ENCODE measurements around the gene BCL2. TPM values are rescaled to one million over a fixed set of nuclear protein-coding genes. Genes with fewer than 3 reads are reported as not detected.

BCL2 gene
- total RNA-seq, 1 donor from 2014 or later, result 145 TPM

DNA sequence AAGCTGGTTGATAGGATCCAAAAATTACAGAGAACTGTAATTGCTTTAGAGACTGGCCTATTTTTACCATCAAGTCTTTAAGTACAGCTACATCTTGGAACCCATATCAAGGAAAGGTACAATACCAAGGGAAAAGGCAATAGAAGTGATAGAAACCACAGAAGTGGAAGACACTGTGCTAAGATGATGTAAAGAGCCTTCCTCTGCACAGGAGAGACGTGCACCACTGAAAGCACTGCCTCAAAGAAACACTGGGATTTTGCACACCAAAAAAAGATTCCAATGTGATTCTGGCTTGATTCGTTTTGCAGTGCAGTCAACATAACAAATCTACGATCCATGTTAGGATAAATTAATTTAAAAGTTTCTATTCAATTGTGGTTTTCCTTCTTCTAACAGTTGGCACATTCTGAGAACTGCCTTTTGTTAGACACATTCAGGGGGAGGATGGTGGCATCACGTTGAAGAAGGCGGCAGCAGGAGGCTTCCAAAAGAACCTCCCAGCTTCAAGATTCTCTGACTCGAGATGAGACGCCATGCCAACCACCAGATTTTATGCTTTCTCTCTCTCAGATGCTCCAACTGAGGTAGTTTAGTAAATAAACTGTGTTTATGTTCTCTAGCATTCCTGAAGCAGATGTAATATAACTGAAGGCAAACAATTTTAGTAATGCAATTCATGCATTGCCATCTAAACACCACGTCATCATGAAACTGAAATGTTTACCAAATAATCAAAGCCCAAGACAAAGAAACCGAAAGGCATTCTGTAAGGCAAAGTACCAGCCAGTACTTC, 102.9 kb downstream of the BCL2 start:
- intact Hi-C loops (cut with micrococcal nuclease), result loop anchor here (2.0 to 5.0 kb wide), 2 partner anchors 18 to 36 kb away; no protein-coding TSS in a partner anchor
- ChIA-PET POLR2A (interaction anchor here (0.7 kb wide), 1 partner anchor 61 kb away, joined by 4 read pairs; no protein-coding TSS in a partner anchor), CTCF (interaction anchor here (0.6 kb wide), 1 partner anchor 107 kb away, joined by 3 read pairs; no protein-coding TSS in a partner anchor)
- H3K4me1 Mint-ChIP-seq, result peaks cover 70% of the 10 kb centered on the region
- no peaks in the 10 kb centered on the region for H3K27me3 Mint-ChIP-seq
- H3K36me3 Mint-ChIP-seq (ENCODE audit: low read depth), result peaks cover 47% of the 10 kb centered on the region
- ATAC-seq (ENCODE audit: low read depth) (no peak), DNase-seq (no peak)
- H3K27ac Mint-ChIP-seq, result peak overlapping the region; percentile 52
- peaks cover 4% of the 10 kb centered on the region for H3K9me3 Mint-ChIP-seq
- H3K4me3 Mint-ChIP-seq, result no peak overlapping the region
- TF ChIP-seq, protein P1, sequence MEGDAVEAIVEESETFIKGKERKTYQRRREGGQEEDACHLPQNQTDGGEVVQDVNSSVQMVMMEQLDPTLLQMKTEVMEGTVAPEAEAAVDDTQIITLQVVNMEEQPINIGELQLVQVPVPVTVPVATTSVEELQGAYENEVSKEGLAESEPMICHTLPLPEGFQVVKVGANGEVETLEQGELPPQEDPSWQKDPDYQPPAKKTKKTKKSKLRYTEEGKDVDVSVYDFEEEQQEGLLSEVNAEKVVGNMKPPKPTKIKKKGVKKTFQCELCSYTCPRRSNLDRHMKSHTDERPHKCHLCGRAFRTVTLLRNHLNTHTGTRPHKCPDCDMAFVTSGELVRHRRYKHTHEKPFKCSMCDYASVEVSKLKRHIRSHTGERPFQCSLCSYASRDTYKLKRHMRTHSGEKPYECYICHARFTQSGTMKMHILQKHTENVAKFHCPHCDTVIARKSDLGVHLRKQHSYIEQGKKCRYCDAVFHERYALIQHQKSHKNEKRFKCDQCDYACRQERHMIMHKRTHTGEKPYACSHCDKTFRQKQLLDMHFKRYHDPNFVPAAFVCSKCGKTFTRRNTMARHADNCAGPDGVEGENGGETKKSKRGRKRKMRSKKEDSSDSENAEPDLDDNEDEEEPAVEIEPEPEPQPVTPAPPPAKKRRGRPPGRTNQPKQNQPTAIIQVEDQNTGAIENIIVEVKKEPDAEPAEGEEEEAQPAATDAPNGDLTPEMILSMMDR (IDR thresholded peaks at IDR 0.05), result no peak

DNA sequence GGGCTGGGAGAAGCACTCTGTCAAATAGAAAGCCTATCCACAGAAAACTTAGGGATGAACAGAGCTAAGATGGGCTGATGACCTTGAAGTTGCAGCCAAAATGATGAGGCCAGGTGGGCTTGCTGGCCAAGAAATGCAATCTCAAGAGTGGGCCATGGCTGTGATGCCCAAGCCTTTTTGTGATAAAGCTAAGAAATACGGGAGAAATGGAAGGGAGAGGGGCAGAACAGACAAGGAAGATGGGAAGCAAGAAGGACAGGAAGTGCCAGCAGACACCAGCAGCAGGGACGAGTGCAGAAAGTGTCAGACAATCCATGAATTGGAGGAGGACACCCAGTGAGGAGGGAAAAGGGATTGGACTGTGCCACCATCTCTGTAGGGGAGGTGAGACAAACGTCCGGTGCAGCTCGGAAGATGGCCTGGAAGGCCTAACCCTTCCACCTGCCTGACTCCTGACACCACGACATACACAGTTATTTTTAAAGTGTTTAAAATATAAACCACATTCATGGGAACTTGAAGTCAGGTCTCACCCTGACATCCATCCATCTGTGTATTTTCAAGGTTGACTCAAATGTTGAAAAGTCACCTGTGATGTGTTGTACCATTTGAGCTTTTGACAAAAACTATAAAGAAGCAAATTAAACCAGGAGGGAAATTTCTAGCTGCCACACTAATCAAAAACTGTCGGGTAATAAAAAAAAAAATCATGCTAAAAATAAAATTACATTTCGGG, 105.5 kb downstream of the BCL2 start:
- DNase-seq (no peak), ATAC-seq (ENCODE audit: low read depth) (no peak)
- Mint-ChIP-seq H3K27ac (peak overlapping the region; percentile 8), H3K9me3 (peaks cover 4% of the 10 kb centered on the region), H3K27me3 (no peaks in the 10 kb centered on the region), H3K4me1 (peaks cover 80% of the 10 kb centered on the region), H3K4me3 (no peak overlapping the region), H3K36me3 (ENCODE audit: low read depth) (peaks cover 48% of the 10 kb centered on the region)
- TF ChIP-seq, protein P1 (IDR thresholded peaks at IDR 0.05), result no peak
- intact Hi-C loops (cut with micrococcal nuclease), result no loop called here
- CTCF ChIA-PET, result no interaction called here
- POLR2A ChIA-PET, result no interaction called here

DNA sequence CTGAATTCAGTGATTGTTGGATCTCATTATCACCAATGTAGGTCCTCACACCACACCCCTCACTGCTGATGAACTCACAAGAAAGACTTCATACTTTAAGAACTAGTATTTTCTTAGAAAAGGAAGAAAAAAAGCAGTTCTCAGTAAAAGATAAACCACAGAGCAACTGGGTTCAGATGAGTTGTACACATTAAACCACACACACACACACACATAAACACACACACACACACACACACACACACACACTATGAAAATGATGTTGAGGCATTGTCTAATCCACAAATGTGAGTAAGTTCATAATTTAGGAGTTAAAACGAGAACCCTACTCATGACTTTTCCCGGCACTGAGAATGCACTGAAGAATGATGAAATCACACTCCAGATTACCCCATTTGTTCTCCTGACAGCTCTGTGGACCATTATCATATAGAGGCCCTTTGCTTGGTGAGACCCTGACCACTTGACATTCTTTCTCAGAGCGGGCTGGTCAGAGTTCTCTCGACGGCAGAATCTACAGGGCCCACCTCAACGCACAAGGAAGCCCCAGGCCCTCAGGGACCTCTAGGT, 106.2 kb downstream of the BCL2 start:
- Mint-ChIP-seq H3K27me3 (no peaks in the 10 kb centered on the region), H3K36me3 (ENCODE audit: low read depth) (peaks cover 46% of the 10 kb centered on the region), H3K9me3 (peaks cover 4% of the 10 kb centered on the region), H3K4me3 (no peak overlapping the region), H3K4me1 (peaks cover 80% of the 10 kb centered on the region), H3K27ac (peak overlapping the region; percentile 57)
- TF ChIP-seq, protein P1 (IDR thresholded peaks at IDR 0.05), result no peak
- intact Hi-C loops (cut with micrococcal nuclease), result no loop called here
- ATAC-seq (ENCODE audit: low read depth) (no peak), DNase-seq (no peak)
- ChIA-PET POLR2A (no interaction called here), CTCF (no interaction called here)

DNA sequence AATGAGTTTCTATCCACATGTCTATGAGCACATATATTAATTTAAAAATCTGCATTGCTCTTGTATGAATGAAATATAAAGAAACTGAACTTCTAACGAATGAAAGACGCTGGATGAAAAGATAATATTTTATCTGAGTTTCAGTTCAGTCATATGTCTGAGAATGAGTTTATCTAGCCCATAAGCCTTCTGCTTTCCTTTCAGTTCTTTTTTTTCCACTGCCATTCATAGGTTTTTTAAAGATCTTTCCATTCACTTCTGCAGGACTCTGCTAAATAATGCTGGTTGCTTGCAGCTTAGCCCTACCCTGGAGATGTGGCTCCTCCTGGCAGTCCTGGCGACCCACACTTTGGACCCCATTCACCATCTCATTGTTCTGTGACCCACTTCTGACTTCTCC, 109.0 kb downstream of the BCL2 start:
- DNase-seq, result no peak
- Mint-ChIP-seq H3K36me3 (ENCODE audit: low read depth) (peaks cover 48% of the 10 kb centered on the region), H3K4me1 (peaks cover 83% of the 10 kb centered on the region), H3K27me3 (no peaks in the 10 kb centered on the region), H3K9me3 (peaks cover 4% of the 10 kb centered on the region), H3K27ac (peak overlapping the region; percentile 42), H3K4me3 (peak overlapping the region; percentile 21)
- ChIA-PET POLR2A (interaction anchor here (0.5 to 1.6 kb wide), 3 partner anchors 8 to 65 kb away, joined by 3 to 7 read pairs (median 3); no protein-coding TSS in a partner anchor), CTCF (no interaction called here)
- intact Hi-C loops (cut with micrococcal nuclease), result no loop called here
- no peak for ATAC-seq (ENCODE audit: low read depth)
- TF ChIP-seq, protein P1 (IDR thresholded peaks at IDR 0.05), result no peak

DNA sequence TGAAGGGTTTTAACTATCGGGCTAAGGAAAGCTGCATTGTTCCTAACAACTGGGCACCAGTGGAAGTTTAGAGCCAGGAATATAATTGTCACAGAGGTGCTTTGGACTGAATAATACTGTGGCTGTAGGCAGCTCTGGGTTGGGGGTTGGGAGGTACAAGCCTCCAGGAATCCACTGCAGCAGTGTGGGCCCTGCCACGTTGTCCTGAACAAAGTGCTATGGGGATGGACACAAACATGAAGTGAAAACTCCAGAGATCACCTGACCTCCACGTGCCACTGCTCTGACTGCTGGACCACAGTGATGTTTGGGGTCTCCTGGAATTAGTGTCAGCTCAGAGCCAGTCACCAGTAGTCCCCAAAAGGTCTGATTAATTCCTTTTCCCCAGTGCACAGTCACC, 110.9 kb downstream of the BCL2 start:
- POLR2A ChIA-PET, result interaction anchor here (1.3 kb wide), 1 partner anchor 71 kb away, joined by 5 read pairs; no protein-coding TSS in a partner anchor
- TF ChIP-seq, protein P1 (IDR thresholded peaks at IDR 0.05), result no peak
- CTCF ChIA-PET, result no interaction called here
- Mint-ChIP-seq H3K36me3 (ENCODE audit: low read depth) (peaks cover 46% of the 10 kb centered on the region), H3K27ac (peak overlapping the region; percentile 61), H3K9me3 (no peaks in the 10 kb centered on the region), H3K4me1 (peaks cover 90% of the 10 kb centered on the region), H3K4me3 (no peak overlapping the region), H3K27me3 (no peaks in the 10 kb centered on the region)
- DNase-seq (no peak), ATAC-seq (ENCODE audit: low read depth) (no peak)
- intact Hi-C loops (cut with micrococcal nuclease), result no loop called here
